ENCODE data around the gene ISOC1.

The ISOC1 gene

DNA sequence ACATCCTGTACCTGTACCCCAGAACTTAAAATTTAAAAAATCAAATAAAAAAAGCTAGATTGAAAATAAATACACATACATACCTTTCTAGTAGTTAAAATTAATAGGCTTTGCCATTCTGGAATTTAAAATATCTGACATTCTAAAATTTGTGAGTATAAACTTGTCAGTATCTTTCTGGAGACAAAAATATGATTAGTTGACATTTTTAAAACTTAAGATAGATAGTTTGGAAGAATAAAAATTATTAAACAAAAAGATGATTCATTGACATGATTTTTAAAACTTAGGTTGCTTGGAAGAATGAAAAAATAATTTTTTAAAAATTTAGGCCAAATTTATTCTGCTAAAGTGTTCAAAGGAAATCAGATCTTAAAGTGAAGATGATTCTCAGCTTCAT is 43.1 kb downstream of the ISOC1 start:
- no peak for DNase-seq

DNA sequence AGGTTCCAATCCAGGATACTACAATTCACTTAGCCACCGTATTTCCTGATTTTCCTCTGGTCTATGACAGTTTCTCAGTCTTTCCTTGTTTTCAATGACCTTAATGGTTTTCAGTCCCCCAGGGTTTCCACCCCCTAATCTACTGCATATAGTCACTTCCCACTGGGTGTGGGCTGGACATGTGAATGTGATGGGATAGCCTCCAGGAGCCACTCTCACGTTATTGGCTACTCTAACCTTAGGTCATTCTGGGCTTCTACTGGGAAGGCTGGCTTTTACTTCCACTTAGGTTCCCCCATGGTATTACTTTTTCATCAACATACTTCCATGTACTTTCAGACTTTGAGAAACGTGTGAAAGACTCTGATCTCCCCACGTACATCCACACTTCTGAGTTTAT is 46.5 kb downstream of the ISOC1 start:
- DNase-seq, result no peak

DNA sequence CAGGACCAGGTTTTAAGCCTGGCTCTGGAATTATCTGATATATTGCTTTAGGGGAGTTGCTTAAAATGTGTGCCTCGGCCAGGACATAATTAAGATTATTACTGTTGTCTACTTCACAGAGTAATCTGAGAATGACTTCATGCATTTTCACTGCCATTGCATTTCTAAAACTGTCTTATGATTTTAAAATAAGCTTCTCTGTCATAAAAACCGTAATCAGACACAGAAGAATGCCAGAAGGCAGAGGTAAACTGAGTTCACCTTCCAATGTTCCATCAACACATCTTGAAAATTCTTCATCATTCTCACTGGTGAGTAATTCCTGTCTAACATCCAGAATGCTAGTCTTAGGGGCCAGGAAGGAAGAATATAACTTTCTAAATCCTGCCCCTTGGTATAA is 47.1 kb downstream of the ISOC1 start:
- DNase-seq, result no peak

DNA sequence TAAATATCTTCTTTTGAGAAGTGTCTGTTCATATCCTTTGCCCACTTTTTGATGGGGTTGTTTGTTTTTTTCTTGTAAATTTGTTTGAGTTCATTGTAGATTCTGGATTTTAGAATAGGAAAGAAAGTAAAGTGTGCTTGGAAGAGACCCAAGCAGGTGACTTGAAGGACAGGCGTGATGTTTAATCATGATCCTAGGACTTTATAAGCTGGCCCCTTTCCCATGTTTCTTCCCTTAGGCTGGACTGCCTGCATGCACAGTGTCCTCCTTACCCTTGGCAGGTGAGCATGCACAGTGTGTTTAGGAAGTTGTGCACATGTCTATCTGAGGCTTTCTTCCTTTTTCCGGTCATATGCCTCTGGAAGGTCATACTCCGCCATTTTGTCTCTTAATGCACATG is 61.3 kb downstream of the ISOC1 start:
- no peak for DNase-seq

DNA sequence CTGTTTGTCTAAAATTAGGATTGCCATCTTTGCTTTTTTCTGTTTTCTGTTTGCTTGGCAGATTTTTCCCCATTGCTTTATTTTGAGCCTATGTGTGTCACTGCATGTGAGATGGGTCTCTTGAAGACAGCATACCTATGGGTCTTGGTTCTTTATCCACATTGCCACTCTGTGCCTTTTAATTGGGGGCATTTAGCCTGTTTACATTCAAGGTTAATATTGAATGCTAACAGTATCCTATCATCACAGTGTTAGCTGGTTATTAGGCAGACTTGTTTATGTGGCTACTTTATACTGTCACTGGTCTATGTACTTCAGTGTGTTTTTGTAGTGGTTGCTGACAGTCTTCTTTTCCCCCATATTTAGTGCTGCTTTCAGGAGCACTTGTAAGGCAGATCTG is 67.3 kb downstream of the ISOC1 start:
- DNase-seq, result no peak
